NCI-H2196 treated with DMSO at 0.1 percent for 48 hours (cell line): ENCODE results near the gene PASK.

Experiments used
- DNase-seq: peaks from one replicate; lab custom pipeline; 2025; ENCODE audit not compliant: unreplicated experiment; lab: John Stamatoyannopoulos, UW

The PASK gene

GRCh38 chr2:241148239-241148638 is 1.0 kb downstream of the PASK start:
- no peak for DNase-seq

DNA sequence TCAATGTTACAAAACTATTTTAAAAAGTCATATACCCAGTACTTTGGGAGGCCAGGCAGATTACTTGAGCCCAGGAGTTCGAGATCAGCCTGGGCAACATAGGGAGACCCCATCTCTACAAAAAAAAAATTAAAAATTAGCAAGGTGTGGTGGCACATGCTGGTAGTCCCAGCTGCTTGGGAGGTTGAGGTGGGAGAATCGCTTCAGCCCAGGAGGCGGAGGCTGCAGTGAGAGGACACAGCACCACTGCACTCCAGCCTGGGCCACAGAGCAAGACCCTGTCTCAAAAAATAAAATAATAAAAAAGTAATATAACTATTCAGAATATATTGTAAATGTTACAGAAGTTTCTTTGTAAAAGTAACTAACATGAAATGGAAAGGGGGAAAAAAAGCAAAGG is 1.9 kb downstream of the PASK start:
- DNase-seq, result no peak

GRCh38 chr2:241146286-241146685 is 3.0 kb downstream of the PASK start:
- no peak for DNase-seq

DNA sequence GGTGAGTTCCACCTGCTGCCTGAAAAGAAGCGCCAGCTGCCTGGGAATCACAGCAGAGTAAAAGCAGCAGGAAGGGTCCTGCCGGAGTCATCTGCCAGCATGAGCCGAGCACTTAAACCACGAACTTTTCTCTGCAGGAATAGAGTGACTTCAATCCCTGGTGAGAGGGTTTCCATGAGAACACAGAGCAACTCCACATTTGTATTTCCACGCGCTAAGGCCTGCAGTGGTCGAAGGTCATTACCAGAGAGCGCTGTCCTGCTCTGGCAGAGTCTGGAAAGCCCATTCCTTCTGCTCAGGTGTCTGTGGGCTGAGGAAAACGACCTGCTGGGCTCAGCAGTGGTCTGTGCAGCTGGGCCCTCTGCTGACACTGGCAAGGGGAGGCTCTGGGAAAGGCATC is 6.7 kb downstream of the PASK start:
- DNase-seq, result no peak

- no peak for DNase-seq
These were observed 7.2 kb downstream of the PASK start for GRCh38 chr2:241142063-241142462.

GRCh38 chr2:241141214-241141770 is 8.0 kb downstream of the PASK start:
- DNase-seq, result no peak

GRCh38 chr2:241140445-241140840 is 8.8 kb downstream of the PASK start:
- DNase-seq, result no peak

- DNase-seq, result no peak
These were observed 9.5 kb downstream of the PASK start for GRCh38 chr2:241139531-241140444.

DNA sequence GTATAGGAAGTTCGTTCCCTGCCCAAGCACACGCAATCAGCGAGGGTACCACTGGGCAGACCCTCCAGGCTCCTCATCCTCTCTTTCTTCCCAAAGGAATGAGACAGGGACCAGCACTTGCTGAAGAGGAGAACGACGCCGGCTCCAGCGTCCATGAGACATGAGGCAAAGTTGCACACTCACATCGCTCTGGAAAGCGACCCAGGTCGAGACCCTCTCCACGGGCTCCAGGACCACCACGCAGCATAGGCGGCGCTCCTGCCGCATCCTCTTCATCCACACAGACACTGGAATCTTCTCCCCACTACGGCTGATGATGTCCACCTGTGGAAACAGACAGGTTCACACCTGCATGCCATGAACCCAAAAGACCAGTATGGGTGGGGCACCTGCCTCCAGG is 10.8 kb downstream of the PASK start:
- no peak for DNase-seq

DNA sequence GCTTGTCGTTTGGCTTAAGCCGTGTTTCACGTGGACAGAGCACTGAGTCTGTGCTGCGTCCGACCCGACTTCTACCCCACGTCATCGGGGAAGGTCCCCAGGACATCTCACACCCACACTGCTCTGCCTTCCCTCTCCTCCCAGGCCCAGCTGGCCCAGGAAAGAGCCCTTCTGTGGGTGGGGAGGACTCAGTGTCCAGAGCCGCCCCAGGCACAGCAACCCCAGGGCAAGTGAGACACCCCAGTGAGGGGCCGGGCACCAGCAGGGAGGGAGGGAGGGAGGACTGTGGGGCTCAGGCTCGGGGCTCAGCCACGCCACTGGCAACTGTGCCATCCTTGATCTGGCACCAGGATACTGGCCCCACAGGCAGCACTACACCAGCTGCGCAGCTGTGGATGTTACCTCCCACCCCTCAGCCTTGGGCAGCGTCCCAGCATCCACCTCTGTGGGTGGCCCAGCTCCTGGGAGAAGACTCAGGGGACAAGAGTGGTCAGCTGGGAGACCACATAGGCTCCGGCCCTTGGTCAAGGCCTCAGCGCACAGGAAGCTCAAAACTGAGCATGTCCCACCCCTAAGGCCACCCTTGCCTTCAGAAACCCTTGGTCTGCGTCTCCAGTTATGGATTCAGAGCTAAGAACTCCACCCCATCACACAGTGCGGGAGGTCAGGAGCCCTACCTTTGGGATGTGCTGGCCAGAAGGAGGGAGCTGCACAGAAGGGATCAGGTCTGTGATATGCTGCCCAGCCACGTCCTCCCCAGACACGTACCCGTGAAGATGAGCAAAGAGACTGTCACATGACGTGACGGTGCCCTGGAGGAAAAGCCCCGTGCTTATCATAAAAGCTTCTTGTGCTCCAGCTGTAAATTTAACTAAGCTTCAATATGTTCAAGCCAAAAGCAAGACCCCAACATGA is 11.7 kb downstream of the PASK start:
- DNase-seq, result no peak

DNA sequence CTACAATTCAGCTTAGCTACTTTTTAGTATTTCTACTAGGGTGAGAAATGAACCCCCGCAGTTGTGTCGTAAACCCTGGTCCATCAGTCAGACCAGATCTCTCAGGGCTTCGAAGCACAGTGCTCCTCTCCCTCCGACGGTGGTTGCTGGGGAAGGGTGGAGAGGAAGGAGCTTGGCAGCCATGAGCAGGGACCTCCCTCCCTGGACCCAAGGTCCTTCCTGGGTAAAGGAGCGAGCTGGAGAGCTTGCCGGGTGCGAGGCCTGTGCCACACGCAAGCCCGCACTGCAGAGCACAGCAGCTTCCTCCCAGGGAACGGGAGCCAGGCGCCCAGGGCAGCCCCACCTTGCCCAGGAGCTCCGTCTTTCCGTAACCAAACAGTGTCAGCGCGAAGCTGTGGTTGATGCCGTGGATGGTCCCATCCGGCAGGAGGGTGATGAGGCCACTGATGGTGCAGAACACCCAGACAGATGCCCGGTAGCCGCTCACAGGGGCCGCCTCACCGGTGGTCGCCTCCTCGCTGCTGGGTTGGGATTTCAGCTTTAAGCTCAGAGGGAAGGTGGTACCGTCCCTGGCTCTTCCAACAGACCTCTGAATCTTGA is 12.5 kb downstream of the PASK start:
- DNase-seq, result no peak

- DNase-seq, result no peak
These were observed 13.1 kb downstream of the PASK start for GRCh38 chr2:241136191-241136590.

DNA sequence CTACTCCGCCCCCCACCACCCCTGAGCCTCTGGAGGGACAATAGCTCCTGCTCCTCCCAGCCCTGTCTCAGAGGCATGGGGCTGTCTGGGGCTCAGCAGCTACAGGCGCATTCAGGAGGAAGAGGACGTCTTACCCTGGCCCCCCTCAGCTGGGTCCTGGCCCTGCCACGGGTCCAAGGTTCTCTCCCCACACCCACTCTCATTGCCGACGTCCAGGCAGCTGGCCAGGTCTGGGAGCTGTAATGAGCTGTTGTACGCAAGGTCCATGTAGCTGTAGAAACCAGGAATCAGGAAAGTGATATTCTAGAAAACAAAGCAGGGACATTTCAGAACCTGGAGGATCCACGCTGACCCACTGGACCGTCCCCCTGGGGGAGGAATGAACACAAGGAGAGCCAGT is 13.5 kb downstream of the PASK start:
- no peak for DNase-seq

DNA sequence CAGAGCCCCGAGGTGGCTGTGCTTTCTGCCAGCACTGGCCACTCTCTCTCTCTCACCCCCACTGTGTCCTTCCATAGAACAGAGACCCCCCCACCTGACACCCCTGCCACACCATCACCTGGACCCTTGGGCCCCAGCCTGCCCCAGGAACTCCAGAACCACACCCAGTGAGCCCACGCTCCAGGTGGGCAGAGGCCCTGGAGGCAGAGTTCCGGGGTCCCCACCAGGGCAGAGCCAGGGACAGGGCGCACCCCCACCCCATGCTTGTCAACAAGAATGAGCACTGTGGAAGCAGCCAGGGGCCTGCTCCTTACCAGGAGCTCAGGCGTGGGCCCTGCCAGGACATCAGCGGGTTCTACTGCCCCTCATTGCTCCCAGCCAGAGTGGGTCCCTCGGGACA is 14.6 kb downstream of the PASK start:
- DNase-seq, result no peak

- no peak for DNase-seq
These were observed 15.8 kb downstream of the PASK start for GRCh38 chr2:241133436-241133820.

GRCh38 chr2:241132538-241133435 is 16.5 kb downstream of the PASK start:
- DNase-seq, result no peak

GRCh38 chr2:241131531-241131930 is 17.7 kb downstream of the PASK start:
- no peak for DNase-seq

GRCh38 chr2:241130316-241130715 is 19.0 kb downstream of the PASK start:
- DNase-seq, result no peak

- DNase-seq, result no peak
These were observed 20.0 kb downstream of the PASK start for GRCh38 chr2:241129086-241129871.
